ENCODE data around the gene PRRG1. TPM values are rescaled to one million over a fixed set of nuclear protein-coding genes. Genes with fewer than 3 reads are reported as not detected.
A peak's percentile ranks its signal among the peaks of the same experiment; 100 is the strongest.

Gene PRRG1
- total RNA-seq, 2 donors from 2014 or later: 5.4 to 15.0 TPM

GRCh38 chrX:37347420-37347819 lies 1.7 kb upstream of the PRRG1 start:
- TF ChIP-seq, protein P1, sequence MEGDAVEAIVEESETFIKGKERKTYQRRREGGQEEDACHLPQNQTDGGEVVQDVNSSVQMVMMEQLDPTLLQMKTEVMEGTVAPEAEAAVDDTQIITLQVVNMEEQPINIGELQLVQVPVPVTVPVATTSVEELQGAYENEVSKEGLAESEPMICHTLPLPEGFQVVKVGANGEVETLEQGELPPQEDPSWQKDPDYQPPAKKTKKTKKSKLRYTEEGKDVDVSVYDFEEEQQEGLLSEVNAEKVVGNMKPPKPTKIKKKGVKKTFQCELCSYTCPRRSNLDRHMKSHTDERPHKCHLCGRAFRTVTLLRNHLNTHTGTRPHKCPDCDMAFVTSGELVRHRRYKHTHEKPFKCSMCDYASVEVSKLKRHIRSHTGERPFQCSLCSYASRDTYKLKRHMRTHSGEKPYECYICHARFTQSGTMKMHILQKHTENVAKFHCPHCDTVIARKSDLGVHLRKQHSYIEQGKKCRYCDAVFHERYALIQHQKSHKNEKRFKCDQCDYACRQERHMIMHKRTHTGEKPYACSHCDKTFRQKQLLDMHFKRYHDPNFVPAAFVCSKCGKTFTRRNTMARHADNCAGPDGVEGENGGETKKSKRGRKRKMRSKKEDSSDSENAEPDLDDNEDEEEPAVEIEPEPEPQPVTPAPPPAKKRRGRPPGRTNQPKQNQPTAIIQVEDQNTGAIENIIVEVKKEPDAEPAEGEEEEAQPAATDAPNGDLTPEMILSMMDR (IDR thresholded peaks at IDR 0.05): no peak
- Histone ChIP-seq H3K36me3 (no peaks in the 10 kb centered on the region), H3K27ac (no peak overlapping the region), H3K4me3 (no peak overlapping the region), H3K4me1 (no peaks in the 10 kb centered on the region), H3K27me3 (no peaks in the 10 kb centered on the region), H3K9me3 (no peaks in the 10 kb centered on the region), H3K9ac (ENCODE audit: low read depth in 2 of 2, low read length in 2 of 2) (no peak overlapping the region)
- intact Hi-C loops (cut with DNase I): no loop called here
- no peak for DNase-seq

DNA sequence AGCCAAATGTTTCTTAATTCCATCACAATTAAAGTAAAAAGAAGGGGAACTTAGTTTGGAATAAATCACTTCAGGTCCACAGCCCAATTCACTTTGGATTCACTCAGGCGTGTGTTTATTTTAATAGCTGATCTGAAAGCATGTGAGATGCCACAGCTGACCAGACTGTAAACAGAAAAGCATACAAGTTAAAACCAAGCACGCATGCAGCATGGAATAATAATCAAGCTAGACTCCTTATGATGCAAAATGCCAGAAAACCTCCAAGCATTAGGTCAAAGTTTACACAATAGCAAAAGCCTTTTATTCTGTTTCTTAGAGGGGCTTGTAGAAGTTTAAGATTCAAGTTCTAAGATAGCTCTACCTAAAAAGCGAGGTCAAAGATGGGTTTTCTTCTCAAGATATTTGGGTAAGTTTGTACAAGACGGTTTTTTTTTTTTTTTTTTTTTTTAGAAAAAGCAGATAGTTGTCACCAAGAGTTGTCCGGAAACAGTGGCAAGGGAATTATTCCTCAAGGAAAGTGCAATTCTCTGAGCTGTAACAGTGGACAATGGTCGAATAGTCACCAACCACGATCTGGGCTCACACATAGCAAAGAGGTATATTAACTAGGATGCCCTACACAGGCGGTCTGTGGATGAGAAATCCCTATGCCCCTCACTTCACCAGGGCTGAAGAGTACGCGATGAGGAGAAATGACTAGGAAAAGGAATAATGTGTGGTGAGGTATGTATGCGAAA lies 763 bp upstream of the PRRG1 start:
- intact Hi-C loops (cut with DNase I): no loop called here
- TF ChIP-seq, protein P1 (IDR thresholded peaks at IDR 0.05): no peak
- Histone ChIP-seq H3K9me3 (no peaks in the 10 kb centered on the region), H3K4me1 (no peaks in the 10 kb centered on the region), H3K27ac (peak overlapping the region; percentile 40), H3K27me3 (no peaks in the 10 kb centered on the region), H3K36me3 (no peaks in the 10 kb centered on the region), H3K9ac (ENCODE audit: low read depth in 2 of 2, low read length in 2 of 2) (no peak overlapping the region), H3K4me3 (peak overlapping the region; percentile 47)
- no peak for DNase-seq

GRCh38 chrX:37348971-37349220 lies 268 bp upstream of the PRRG1 start:
- H3K9me3 ChIP-seq: no peaks in the 10 kb centered on the region
- peak overlapping the region; percentile 40 for H3K27ac ChIP-seq
- DNase-seq: no peak
- peak overlapping the region; percentile 47 for H3K4me3 ChIP-seq
- no peaks in the 10 kb centered on the region for H3K36me3 ChIP-seq
- no peaks in the 10 kb centered on the region for H3K4me1 ChIP-seq
- TF ChIP-seq, protein P1 (IDR thresholded peaks at IDR 0.05): no peak
- no peak overlapping the region for H3K9ac ChIP-seq (ENCODE audit: low read depth in 2 of 2, low read length in 2 of 2)
- H3K27me3 ChIP-seq: no peaks in the 10 kb centered on the region
- intact Hi-C loops (cut with DNase I): no loop called here

DNA sequence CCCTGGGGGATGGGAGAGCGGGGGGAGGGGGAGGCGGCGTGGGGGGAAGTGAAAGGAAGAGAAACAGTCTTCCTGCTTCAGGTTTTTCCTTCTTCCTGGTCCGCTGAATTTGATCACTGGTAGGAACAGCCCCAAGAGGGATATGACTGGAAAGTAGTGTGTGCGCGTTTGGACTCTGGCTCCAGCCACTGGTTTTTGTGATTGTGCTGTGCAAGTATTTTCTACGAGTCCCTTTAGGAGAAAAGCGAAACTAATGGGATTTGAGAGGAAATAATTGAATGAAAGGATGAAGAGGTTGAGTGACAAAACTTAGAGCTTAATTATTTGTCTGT lies 836 bp downstream of the PRRG1 start:
- Histone ChIP-seq H3K27ac (peak overlapping the region; percentile 74), H3K27me3 (no peaks in the 10 kb centered on the region), H3K4me3 (peak overlapping the region; percentile 47), H3K36me3 (no peaks in the 10 kb centered on the region), H3K9ac (ENCODE audit: low read depth in 2 of 2, low read length in 2 of 2) (peak overlapping the region; percentile 66 to 74), H3K4me1 (no peaks in the 10 kb centered on the region), H3K9me3 (no peaks in the 10 kb centered on the region)
- intact Hi-C loops (cut with DNase I): no loop called here
- no peak for DNase-seq
- TF ChIP-seq, protein P1 (IDR thresholded peaks at IDR 0.05): no peak

GRCh38 chrX:37353646-37354045 lies 4.5 kb downstream of the PRRG1 start:
- Histone ChIP-seq H3K4me1 (no peaks in the 10 kb centered on the region), H3K27me3 (no peaks in the 10 kb centered on the region), H3K27ac (no peak overlapping the region), H3K9ac (ENCODE audit: low read depth in 2 of 2, low read length in 2 of 2) (no peak overlapping the region), H3K36me3 (no peaks in the 10 kb centered on the region), H3K9me3 (no peaks in the 10 kb centered on the region), H3K4me3 (no peak overlapping the region)
- no peak for DNase-seq
- TF ChIP-seq, protein P1 (IDR thresholded peaks at IDR 0.05): no peak
- intact Hi-C loops (cut with DNase I): no loop called here
